ENCODE data around the gene HCAR3.

Gene HCAR3

DNA sequence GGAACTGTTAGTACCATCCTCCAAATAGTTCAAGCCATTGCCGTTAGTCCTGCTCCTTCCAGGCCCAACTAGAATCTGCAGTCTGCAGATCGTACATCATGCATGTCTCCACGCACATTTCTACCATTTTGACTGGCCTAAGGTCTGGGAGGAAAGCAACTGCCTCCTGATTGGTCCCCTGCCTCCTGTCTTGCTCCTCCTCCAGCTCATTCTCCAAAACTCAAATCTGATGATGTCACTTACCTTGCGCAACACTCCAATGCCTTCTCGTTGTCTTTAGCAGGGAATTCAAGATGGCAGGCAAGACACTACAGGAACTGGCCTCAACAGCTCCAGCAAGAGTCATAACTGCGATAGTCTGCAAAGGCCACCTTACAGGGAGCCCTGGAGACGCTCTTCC is 23.7 kb upstream of the HCAR3 start:
- DNase-seq (ENCODE audit: insufficient read length, low spot score) (no peak), FAIRE-seq (no peak)
- TF ChIP-seq POU2F2 (IDR thresholded peaks at IDR 0.05; ENCODE audit: low read depth, low read length), result no peak
- TF ChIP-seq TAF1 (IDR thresholded peaks at IDR 0.05; ENCODE audit: low read depth, low read length), result no peak
- TF ChIP-seq PAX5 (IDR thresholded peaks at IDR 0.05; ENCODE audit: insufficient read depth, low read length, severe bottlenecking), result no peak
- no peak for TF ChIP-seq SPI1 (IDR thresholded peaks at IDR 0.05; ENCODE audit: low read depth, low read length)
- TF ChIP-seq POLR2AphosphoS5 (IDR thresholded peaks at IDR 0.05; ENCODE audit: low read depth, low read length), result no peak
- TF ChIP-seq POLR2A (IDR thresholded peaks at IDR 0.05; ENCODE audit: low read depth, low read length), result no peak

DNA sequence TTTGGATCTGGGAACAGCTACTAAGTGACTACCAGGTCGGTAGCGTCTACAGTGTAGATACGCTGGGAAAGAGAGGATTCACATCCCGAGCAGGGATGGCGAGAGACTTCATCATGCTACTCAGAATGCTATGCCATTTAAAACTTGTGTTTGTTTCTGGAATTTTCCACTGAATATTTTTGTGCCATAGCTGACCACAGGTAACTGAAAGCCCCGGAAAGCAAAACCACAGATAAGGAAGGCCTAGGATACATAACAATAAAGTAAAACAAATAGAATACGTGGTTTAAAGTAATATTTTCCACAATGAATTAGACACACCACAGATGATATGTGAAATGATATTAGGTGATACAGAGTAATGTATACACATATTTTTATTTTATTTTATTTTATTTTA is 22.0 kb upstream of the HCAR3 start:
- FAIRE-seq (no peak), DNase-seq (ENCODE audit: insufficient read length, low spot score) (no peak)
- TF ChIP-seq PAX5 (IDR thresholded peaks at IDR 0.05; ENCODE audit: insufficient read depth, low read length, severe bottlenecking) (no peak), POLR2AphosphoS5 (IDR thresholded peaks at IDR 0.05; ENCODE audit: low read depth, low read length) (no peak), POLR2A (IDR thresholded peaks at IDR 0.05; ENCODE audit: low read depth, low read length) (no peak), SPI1 (IDR thresholded peaks at IDR 0.05; ENCODE audit: low read depth, low read length) (no peak), TAF1 (IDR thresholded peaks at IDR 0.05; ENCODE audit: low read depth, low read length) (no peak), POU2F2 (IDR thresholded peaks at IDR 0.05; ENCODE audit: low read depth, low read length) (no peak)

DNA sequence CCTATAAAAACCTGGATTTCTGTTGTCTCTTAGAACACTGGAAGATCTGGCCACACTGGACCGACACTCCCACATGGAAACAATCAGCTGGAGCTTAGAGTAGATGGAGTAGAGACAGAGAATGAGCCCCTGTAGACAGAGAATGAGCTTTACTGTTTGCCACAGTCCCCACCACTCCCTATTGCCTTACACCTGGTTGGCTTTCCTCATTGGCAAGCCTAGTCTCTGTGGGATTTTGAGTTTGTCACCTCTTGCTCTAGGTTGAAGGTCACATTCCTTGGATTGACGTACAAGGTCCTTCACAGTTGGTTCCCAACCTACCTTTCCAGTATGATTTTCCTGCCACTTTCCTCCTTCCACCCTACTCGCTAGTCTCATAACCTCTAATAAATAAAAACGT is 16.0 kb upstream of the HCAR3 start:
- FAIRE-seq (no peak), DNase-seq (ENCODE audit: insufficient read length, low spot score) (no peak)
- TF ChIP-seq POLR2A (IDR thresholded peaks at IDR 0.05; ENCODE audit: low read depth, low read length) (no peak), POU2F2 (IDR thresholded peaks at IDR 0.05; ENCODE audit: low read depth, low read length) (no peak), PAX5 (IDR thresholded peaks at IDR 0.05; ENCODE audit: insufficient read depth, low read length, severe bottlenecking) (no peak), TAF1 (IDR thresholded peaks at IDR 0.05; ENCODE audit: low read depth, low read length) (no peak), SPI1 (IDR thresholded peaks at IDR 0.05; ENCODE audit: low read depth, low read length) (no peak), POLR2AphosphoS5 (IDR thresholded peaks at IDR 0.05; ENCODE audit: low read depth, low read length) (no peak)

DNA sequence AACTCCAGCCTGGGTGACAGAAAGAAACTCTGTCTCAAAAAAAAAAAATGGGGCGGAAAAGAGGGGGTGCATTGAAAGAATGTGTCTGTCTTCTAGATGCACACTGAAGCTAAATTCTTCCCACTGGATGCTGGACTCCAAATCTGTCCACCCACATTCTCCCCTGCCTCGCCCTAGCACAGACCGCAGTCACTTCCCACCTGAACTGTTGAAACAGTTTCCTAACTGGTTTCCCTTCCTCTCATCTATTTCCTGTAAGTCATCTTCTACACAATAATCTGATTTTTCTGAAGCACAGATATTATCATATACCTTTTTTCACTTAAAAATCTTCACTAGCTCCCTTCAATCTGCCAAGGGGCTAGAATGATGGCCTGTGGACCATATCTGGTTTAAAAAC is 15.6 kb upstream of the HCAR3 start:
- TF ChIP-seq POLR2AphosphoS5 (IDR thresholded peaks at IDR 0.05; ENCODE audit: low read depth, low read length), result no peak
- TF ChIP-seq SPI1 (IDR thresholded peaks at IDR 0.05; ENCODE audit: low read depth, low read length), result peak; percentile 71
- DNase-seq (ENCODE audit: insufficient read length, low spot score) (no peak), FAIRE-seq (no peak)

DNA sequence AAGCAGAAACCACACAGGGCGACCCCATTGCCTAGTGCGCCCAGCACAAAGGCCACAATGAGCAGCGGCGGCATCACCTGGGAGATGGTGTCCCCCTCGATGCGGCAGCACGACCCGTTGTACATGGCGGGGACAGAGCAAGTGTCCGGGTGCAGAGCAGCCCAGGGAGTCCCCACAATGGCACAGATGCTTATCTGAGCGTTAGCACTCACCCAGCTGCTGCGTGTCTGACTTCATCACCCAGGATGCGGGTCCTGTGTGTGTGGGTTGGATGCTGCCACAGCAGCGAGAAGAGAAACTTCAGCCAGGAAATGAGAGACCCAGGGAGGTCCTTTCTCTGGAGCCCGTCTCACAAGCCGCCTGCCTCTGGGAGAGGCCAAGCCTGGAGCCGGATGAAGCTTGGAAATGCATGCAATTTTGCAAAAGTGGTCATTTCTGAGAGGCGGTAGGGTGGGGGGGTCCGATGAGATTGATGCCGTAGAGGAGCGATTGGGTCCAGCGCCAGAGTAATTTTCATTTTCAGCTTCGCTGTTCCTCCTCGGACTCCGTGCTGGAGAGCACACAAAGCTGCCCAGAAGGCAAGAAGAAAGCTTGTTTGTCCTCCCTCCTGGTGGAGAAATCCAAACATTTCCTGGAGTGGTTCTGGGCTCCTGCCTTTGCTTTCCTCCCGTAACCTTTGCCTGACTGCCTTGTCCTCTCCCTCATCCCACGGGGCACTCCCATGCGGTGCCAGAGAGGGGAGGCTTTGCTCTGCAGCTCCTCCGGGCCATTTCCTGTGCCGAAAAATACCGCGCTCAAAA is 13.8 kb upstream of the HCAR3 start, which contains the start of gene HCAR1:
HCAR1 (minus strand) TSS at position 630 of the 800 bp plus-strand sequence; CDS start at position 125, 505 bp downstream.
- peak; percentile 78 for FAIRE-seq
- no peak for TF ChIP-seq TAF1 (IDR thresholded peaks at IDR 0.05; ENCODE audit: low read depth, low read length)
- peak; percentile 46 for TF ChIP-seq POLR2A (IDR thresholded peaks at IDR 0.05; ENCODE audit: low read depth, low read length)
- no peak for TF ChIP-seq POLR2AphosphoS5 (IDR thresholded peaks at IDR 0.05; ENCODE audit: low read depth, low read length)
- no peak for TF ChIP-seq POU2F2 (IDR thresholded peaks at IDR 0.05; ENCODE audit: low read depth, low read length)
- no peak for DNase-seq (ENCODE audit: insufficient read length, low spot score)

DNA sequence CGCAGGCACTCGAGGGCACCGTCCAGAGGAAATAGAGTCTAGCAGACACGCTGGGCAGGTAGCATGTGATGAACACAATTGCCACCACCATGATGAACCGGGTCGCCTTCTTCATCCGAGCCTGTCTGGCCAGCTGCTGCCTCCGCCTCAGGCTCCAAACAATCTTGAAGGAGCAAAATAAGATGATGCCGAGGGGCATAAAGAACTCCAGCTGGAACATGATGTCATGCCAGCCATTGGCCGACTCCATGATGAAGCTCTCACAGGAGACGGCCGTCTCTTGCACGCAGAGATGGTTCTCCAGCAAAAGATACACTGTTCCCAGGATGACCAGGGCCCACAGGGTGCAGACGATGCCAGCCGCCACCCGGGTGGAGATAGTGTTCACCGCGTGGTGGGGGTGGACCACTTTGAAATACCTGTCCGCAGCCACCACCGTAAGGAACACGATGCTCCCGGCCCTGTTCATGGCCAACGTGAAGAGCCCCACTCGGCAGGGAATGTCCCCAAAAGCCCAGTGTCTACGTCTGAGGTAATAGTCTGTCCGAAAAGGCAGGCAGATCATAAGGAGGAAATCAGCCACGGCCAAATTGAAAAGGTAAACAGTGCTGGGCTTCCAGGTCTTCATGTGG is 13.1 kb upstream of the HCAR3 start:
- FAIRE-seq, result no peak
- DNase-seq (ENCODE audit: insufficient read length, low spot score), result no peak
- TF ChIP-seq PAX5 (IDR thresholded peaks at IDR 0.05; ENCODE audit: insufficient read depth, low read length, severe bottlenecking) (no peak), POLR2AphosphoS5 (IDR thresholded peaks at IDR 0.05; ENCODE audit: low read depth, low read length) (no peak), TAF1 (IDR thresholded peaks at IDR 0.05; ENCODE audit: low read depth, low read length) (no peak), POU2F2 (IDR thresholded peaks at IDR 0.05; ENCODE audit: low read depth, low read length) (no peak)

DNA sequence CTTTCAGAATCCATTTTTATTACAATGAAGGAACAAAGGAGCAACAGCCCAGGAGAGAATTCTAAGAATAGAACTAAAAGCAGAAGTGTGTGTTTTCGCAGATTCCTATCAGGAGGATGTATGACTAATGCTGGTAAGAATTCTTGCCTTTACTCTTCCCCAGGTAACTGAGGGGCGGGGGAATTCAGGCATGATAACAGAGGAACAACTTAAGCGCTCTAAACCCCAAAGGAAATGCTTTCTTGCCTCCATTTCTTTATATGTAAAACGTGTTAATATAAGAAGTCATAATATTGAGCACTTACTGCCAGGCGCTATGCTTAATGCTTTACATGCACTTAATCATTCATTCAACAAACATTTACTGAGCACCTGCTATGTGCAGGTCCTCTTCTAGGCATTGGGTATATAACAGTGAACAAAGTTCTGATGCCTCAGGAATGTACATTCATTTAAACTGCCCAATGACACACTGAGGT is 9.5 kb upstream of the HCAR3 start:
- DNase-seq (ENCODE audit: insufficient read length, low spot score) (no peak), FAIRE-seq (peak; percentile 52)
- TF ChIP-seq SPI1 (IDR thresholded peaks at IDR 0.05; ENCODE audit: low read depth, low read length) (peak; percentile 96), TAF1 (IDR thresholded peaks at IDR 0.05; ENCODE audit: low read depth, low read length) (no peak)

DNA sequence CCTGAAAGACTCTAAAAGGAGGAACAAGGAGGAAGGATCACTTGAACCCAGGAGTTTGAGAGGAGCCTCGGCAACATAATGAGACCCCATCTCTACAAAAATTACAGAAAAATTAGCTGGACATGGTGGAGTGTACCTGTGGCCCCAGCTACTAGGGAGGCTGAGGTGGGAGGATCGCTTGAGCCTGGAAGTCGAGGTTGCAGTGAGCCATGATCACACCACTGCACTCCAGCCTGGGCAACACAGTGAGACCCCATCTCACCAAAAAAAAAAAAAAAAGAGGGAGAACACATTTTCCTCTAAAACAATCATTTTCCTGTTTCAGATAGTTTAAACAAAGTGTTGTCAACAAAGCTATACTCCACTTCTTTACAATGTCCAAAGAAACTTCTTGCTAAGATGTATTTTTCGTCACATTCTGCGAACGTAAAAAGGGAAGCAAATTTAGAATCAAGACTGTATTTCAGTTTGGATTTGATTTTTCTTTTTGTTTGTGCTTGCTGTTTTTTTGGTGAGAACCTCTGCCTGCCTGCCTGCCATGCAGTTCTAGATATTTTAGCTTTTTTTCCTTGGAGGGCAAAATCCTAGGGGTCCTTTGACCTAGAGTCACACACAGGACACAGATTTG is 9.0 kb upstream of the HCAR3 start:
- FAIRE-seq (peak; percentile 20), DNase-seq (ENCODE audit: insufficient read length, low spot score) (no peak)
- TF ChIP-seq SPI1 (IDR thresholded peaks at IDR 0.05; ENCODE audit: low read depth, low read length), result no peak
- no peak for TF ChIP-seq PAX5 (IDR thresholded peaks at IDR 0.05; ENCODE audit: insufficient read depth, low read length, severe bottlenecking)
- TF ChIP-seq TAF1 (IDR thresholded peaks at IDR 0.05; ENCODE audit: low read depth, low read length), result no peak
- no peak for TF ChIP-seq POLR2AphosphoS5 (IDR thresholded peaks at IDR 0.05; ENCODE audit: low read depth, low read length)
- TF ChIP-seq POU2F2 (IDR thresholded peaks at IDR 0.05; ENCODE audit: low read depth, low read length), result no peak
- no peak for TF ChIP-seq POLR2A (IDR thresholded peaks at IDR 0.05; ENCODE audit: low read depth, low read length)

DNA sequence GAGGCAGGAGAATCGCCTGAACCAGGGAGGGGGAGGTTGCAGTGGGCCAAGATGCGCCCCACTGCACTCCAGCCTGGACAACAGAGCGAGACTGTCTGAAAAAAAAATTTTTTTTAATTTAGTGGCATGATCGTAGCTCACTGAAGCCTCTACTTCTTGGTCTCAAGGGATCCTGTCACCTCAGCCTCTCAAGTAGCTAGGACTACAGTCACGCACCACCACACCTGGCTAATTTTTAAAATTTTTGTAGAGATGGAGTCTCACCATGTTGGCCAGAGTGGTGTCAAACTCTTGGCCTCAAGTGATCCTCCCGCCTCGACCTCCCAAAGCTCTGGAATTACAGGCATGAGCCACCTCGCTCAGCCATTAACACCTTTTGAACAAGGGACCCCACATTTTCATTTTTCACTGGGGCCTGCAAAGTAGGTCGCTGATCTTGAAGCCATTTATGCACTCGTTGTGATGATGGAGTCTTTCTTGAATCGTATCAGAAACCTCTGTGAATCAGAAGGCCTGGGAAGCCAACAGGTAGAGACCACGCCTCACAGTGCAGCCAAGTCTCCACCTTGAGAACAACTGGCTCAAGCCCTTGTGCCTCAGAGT is 8.1 kb upstream of the HCAR3 start:
- FAIRE-seq (peak; percentile 40), DNase-seq (ENCODE audit: insufficient read length, low spot score) (no peak)
- TF ChIP-seq PAX5 (IDR thresholded peaks at IDR 0.05; ENCODE audit: insufficient read depth, low read length, severe bottlenecking) (peak; percentile 89), POLR2AphosphoS5 (IDR thresholded peaks at IDR 0.05; ENCODE audit: low read depth, low read length) (no peak), POU2F2 (IDR thresholded peaks at IDR 0.05; ENCODE audit: low read depth, low read length) (no peak)

Data from GM12891 (cell line).